ENCODE measurements around the gene DIAPH2. TPM values are rescaled to one million over a fixed set of nuclear protein-coding genes. Genes with fewer than 3 reads are reported as not detected.

The DIAPH2 gene
- total RNA-seq, 1 experiment from 2014 or later, result 10.9 TPM

DNA sequence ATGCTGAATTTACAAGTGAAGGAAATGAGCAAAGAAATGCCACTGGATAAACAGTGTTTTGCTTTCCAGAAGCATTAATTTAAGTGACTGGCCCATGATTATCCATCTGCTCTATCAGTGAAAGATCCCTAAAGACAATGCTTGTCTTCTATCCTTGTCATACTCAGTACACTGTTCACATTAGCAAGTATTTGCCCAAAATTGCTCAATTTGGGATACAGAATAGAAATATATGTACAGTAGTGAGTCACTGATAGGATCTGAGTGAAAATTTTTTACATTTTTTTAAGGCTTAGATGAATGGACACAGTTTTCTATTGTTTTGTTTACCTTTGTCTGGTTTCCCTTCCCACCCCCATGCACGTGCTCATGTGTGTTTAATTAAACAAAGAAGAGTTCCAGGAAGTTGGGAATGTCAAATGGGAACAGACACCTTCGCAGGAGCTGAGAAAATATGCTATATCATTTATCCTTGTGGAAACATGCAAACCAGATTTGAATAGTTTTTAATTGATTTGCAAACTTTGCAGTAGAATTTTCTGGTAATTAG is 855.4 kb downstream of the DIAPH2 start:
- intact Hi-C loops (cut with micrococcal nuclease), result no loop called here
- no peak for DNase-seq (ENCODE audit: low read depth, low spot score)
- TF ChIP-seq EZH2 (IDR thresholded peaks at IDR 0.05), result no peak
- TF ChIP-seq RAD21 (IDR thresholded peaks at IDR 0.05; ENCODE audit: low read depth), result no peak
- TF ChIP-seq, protein P1, sequence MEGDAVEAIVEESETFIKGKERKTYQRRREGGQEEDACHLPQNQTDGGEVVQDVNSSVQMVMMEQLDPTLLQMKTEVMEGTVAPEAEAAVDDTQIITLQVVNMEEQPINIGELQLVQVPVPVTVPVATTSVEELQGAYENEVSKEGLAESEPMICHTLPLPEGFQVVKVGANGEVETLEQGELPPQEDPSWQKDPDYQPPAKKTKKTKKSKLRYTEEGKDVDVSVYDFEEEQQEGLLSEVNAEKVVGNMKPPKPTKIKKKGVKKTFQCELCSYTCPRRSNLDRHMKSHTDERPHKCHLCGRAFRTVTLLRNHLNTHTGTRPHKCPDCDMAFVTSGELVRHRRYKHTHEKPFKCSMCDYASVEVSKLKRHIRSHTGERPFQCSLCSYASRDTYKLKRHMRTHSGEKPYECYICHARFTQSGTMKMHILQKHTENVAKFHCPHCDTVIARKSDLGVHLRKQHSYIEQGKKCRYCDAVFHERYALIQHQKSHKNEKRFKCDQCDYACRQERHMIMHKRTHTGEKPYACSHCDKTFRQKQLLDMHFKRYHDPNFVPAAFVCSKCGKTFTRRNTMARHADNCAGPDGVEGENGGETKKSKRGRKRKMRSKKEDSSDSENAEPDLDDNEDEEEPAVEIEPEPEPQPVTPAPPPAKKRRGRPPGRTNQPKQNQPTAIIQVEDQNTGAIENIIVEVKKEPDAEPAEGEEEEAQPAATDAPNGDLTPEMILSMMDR (IDR thresholded peaks at IDR 0.05 in 2 of 3, conservative IDR thresholded peaks at IDR 0.05 in 1 of 3; ENCODE audit: borderline replicate concordance in 1 of 3, insufficient read depth in 1 of 3, low read depth in 2 of 3, low read length in 2 of 3), result no peak
- no peak for TF ChIP-seq JUND (IDR thresholded peaks at IDR 0.05)
- no peak for TF ChIP-seq POLR2A (IDR thresholded peaks at IDR 0.05; ENCODE audit: borderline replicate concordance, extremely low read depth, insufficient read depth, insufficient read length)
- TF ChIP-seq ZFX (IDR thresholded peaks at IDR 0.05), result no peak
- TF ChIP-seq SP1 (IDR thresholded peaks at IDR 0.05; ENCODE audit: low read depth), result no peak
- TF ChIP-seq CEBPB (IDR thresholded peaks at IDR 0.05; ENCODE audit: low read depth), result no peak
- TF ChIP-seq, protein P2, sequence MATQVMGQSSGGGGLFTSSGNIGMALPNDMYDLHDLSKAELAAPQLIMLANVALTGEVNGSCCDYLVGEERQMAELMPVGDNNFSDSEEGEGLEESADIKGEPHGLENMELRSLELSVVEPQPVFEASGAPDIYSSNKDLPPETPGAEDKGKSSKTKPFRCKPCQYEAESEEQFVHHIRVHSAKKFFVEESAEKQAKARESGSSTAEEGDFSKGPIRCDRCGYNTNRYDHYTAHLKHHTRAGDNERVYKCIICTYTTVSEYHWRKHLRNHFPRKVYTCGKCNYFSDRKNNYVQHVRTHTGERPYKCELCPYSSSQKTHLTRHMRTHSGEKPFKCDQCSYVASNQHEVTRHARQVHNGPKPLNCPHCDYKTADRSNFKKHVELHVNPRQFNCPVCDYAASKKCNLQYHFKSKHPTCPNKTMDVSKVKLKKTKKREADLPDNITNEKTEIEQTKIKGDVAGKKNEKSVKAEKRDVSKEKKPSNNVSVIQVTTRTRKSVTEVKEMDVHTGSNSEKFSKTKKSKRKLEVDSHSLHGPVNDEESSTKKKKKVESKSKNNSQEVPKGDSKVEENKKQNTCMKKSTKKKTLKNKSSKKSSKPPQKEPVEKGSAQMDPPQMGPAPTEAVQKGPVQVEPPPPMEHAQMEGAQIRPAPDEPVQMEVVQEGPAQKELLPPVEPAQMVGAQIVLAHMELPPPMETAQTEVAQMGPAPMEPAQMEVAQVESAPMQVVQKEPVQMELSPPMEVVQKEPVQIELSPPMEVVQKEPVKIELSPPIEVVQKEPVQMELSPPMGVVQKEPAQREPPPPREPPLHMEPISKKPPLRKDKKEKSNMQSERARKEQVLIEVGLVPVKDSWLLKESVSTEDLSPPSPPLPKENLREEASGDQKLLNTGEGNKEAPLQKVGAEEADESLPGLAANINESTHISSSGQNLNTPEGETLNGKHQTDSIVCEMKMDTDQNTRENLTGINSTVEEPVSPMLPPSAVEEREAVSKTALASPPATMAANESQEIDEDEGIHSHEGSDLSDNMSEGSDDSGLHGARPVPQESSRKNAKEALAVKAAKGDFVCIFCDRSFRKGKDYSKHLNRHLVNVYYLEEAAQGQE (IDR thresholded peaks at IDR 0.05; ENCODE audit: low read depth), result no peak
- TF ChIP-seq, protein P3, sequence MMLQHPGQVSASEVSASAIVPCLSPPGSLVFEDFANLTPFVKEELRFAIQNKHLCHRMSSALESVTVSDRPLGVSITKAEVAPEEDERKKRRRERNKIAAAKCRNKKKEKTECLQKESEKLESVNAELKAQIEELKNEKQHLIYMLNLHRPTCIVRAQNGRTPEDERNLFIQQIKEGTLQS (IDR thresholded peaks at IDR 0.05), result no peak
- TF ChIP-seq EGR1 (IDR thresholded peaks at IDR 0.05; ENCODE audit: low read depth), result no peak
- TF ChIP-seq FOSL1 (IDR thresholded peaks at IDR 0.05; ENCODE audit: low read depth), result no peak
- TF ChIP-seq, protein P4, sequence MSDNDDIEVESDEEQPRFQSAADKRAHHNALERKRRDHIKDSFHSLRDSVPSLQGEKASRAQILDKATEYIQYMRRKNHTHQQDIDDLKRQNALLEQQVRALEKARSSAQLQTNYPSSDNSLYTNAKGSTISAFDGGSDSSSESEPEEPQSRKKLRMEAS (IDR thresholded peaks at IDR 0.05), result no peak
- TF ChIP-seq, protein P5, sequence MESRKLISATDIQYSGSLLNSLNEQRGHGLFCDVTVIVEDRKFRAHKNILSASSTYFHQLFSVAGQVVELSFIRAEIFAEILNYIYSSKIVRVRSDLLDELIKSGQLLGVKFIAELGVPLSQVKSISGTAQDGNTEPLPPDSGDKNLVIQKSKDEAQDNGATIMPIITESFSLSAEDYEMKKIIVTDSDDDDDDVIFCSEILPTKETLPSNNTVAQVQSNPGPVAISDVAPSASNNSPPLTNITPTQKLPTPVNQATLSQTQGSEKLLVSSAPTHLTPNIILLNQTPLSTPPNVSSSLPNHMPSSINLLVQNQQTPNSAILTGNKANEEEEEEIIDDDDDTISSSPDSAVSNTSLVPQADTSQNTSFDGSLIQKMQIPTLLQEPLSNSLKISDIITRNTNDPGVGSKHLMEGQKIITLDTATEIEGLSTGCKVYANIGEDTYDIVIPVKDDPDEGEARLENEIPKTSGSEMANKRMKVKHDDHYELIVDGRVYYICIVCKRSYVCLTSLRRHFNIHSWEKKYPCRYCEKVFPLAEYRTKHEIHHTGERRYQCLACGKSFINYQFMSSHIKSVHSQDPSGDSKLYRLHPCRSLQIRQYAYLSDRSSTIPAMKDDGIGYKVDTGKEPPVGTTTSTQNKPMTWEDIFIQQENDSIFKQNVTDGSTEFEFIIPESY (IDR thresholded peaks at IDR 0.05; ENCODE audit: extremely low read depth, insufficient replicate concordance, low read length), result no peak
- no peak for TF ChIP-seq YY1 (IDR thresholded peaks at IDR 0.05; ENCODE audit: extremely low read depth, insufficient replicate concordance, low read depth, low read length)
- no peak for TF ChIP-seq CBX3 (IDR thresholded peaks at IDR 0.05; ENCODE audit: low read depth)
- TF ChIP-seq EZH2phosphoT487 (IDR thresholded peaks at IDR 0.05; ENCODE audit: borderline replicate concordance), result no peak
- no peak for TF ChIP-seq POLR2AphosphoS5 (IDR thresholded peaks at IDR 0.05; ENCODE audit: low read depth, low read length)
- TF ChIP-seq ELF1 (IDR thresholded peaks at IDR 0.05; ENCODE audit: borderline replicate concordance, low read depth), result no peak
- H3K4me1 ChIP-seq (ENCODE audit: control insufficient read depth in 1 of 2, insufficient read depth in 2 of 2, low read length in 2 of 2), result no peaks in the 10 kb centered on the region
- no peaks in the 10 kb centered on the region for H3K27me3 ChIP-seq (ENCODE audit: insufficient read depth, low read length)
- H3K79me2 ChIP-seq (ENCODE audit: insufficient read depth, low read length), result no peaks in the 10 kb centered on the region
- H3K27ac ChIP-seq (ENCODE audit: low read depth, low read length), result no peak overlapping the region
- no peak overlapping the region for H3K4me3 ChIP-seq (replicated peaks in 1 of 2; ENCODE audit: low read depth in 1 of 2, low read length in 2 of 2)
- H3K9me2 ChIP-seq (ENCODE audit: insufficient read depth), result no peaks in the 10 kb centered on the region
- H3K4me2 ChIP-seq (ENCODE audit: low read length), result no peak overlapping the region
- H2AFZ ChIP-seq (ENCODE audit: low read depth, low read length, poor library complexity, severe bottlenecking), result no peak overlapping the region
- H3K9me3 ChIP-seq (ENCODE audit: control insufficient read depth in 1 of 2, insufficient read depth in 1 of 2, low read depth in 1 of 2, low read length in 2 of 2), result no peaks in the 10 kb centered on the region
- RAD21 ChIA-PET (ENCODE audit: low non-redundant PET in 1 of 2, low total read pairs in 2 of 2, uncharacterized antibody in 2 of 2, unreplicated experiment in 2 of 2), result no interaction called here
- no peaks in the 10 kb centered on the region for H4K20me1 ChIP-seq (ENCODE audit: insufficient read depth)
- CTCF ChIA-PET, result no interaction called here
- no peaks in the 10 kb centered on the region for H3K36me3 ChIP-seq (ENCODE audit: control insufficient read depth in 1 of 2, insufficient read depth in 2 of 2, low read length in 2 of 2)
- BruUV-seq (replicated peaks), result no TSS peak
- no peak for ATAC-seq
- H3K9ac ChIP-seq (ENCODE audit: low read length), result no peak overlapping the region
- POLR2A ChIA-PET, result no interaction called here

Data from HCT116 (cell line).